HFFc6 (cell line): ENCODE data around the gene PRND. TPM values are rescaled to one million over a fixed set of nuclear protein-coding genes. Genes with fewer than 3 reads are reported as not detected.
A peak's percentile ranks its signal among the peaks of the same experiment; 100 is the strongest.

Experiments used
- DNase-seq: peaks from one replicate; pipeline ENCODE4 v3.0.0-alpha.2; 2018
- H3K27ac Mint-ChIP-seq: 2 replicates; pipeline ENCODE4 v1.8.0; 2020; ENCODE audit warnings: mild to moderate bottlenecking, mixed read lengths
- H3K27me3 Mint-ChIP-seq: 2 replicates; pipeline ENCODE4 v1.8.0; 2021; ENCODE audit warnings: mild to moderate bottlenecking, moderate library complexity, mixed read lengths; ENCODE audit not compliant: insufficient read depth
- H3K36me3 Mint-ChIP-seq: 2 replicates; pipeline ENCODE4 v1.8.0; 2021; ENCODE audit warnings: low read depth, mixed read lengths
- H3K4me1 Mint-ChIP-seq: 2 replicates; pipeline ENCODE4 v1.8.0; 2020; ENCODE audit warnings: low read depth, mixed read lengths
- H3K4me3 Mint-ChIP-seq: 2 replicates; pipeline ENCODE4 v1.8.0; 2020; ENCODE audit warnings: mild to moderate bottlenecking, moderate library complexity, mixed read lengths
- H3K9me3 Mint-ChIP-seq: 2 replicates; pipeline ENCODE4 v1.8.0; 2020; ENCODE audit warnings: mild to moderate bottlenecking, mixed read lengths
- total RNA-seq, 6 experiments: library from RNA; stranded (reverse); fragmentation: NEBNext Ultra II Directional; extraction: Animal tissue kit (Norgen Biotek cat#: 25700); gene quantifications; 2 replicates in 1 of 6; 3 replicates in 5 of 6; pipeline ENCODE4 v1.2.3, GENCODE V29; 2021
- TF ChIP-seq, protein P1 (sequence below): fragments of 200-600 bp; sonication (generic); IDR thresholded peaks from 2 replicates; pipeline ENCODE4 v1.5.0; 2021; ENCODE audit warnings: antibody characterized with exemption, mild to moderate bottlenecking

Gene PRND
- total RNA-seq, 6 experiments from 2014 or later = 0.31 to 0.62 (median 0.49) TPM

DNA sequence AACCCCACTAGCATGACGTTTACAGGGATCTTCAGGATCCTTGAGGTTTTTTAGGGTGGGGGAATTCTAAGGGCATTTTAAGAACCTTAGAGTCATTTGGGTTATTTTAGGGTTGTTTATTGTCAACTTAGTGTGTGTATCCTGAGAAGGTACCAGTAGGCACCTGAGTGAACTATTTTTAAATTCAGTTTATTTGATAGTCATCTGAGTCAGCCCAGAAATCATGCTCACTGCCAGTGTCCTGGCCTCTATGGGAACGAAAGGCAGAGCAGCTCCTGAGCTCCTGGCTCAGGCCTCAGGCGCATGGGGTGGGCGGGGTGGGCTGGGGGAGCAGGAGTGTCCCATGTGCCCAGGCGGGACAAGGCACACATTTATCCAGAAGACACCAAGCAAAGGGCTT lies 52.0 kb downstream of the PRND start:
- peaks cover 18% of the 10 kb centered on the region for H3K36me3 Mint-ChIP-seq
- peaks cover 24% of the 10 kb centered on the region for H3K9me3 Mint-ChIP-seq
- peaks cover 7% of the 10 kb centered on the region for H3K27me3 Mint-ChIP-seq

DNA sequence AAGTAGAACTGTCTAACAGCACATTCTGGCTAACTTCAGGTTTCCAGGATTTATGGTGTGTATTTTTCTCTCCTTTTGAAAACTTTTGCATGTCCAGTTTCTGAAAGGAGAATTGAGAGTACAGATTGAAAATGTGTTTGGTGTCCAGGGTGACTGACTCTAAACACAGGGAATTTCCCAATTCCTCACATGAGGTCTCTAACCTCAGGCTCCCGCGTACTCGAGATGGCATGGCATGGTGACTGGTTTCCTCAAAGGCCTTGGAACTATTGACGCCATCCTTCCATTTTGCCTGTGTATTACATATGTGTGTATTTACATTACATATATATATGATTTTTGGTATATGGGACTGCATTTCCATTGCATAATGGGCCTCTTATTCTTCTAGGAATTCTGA lies 52.5 kb downstream of the PRND start:
- Mint-ChIP-seq H3K4me3 (no peak overlapping the region), H3K36me3 (peaks cover 18% of the 10 kb centered on the region), H3K27me3 (peaks cover 7% of the 10 kb centered on the region), H3K9me3 (peaks cover 24% of the 10 kb centered on the region), H3K4me1 (no peaks in the 10 kb centered on the region), H3K27ac (no peak overlapping the region)
- no peak for DNase-seq
- TF ChIP-seq, protein P1, sequence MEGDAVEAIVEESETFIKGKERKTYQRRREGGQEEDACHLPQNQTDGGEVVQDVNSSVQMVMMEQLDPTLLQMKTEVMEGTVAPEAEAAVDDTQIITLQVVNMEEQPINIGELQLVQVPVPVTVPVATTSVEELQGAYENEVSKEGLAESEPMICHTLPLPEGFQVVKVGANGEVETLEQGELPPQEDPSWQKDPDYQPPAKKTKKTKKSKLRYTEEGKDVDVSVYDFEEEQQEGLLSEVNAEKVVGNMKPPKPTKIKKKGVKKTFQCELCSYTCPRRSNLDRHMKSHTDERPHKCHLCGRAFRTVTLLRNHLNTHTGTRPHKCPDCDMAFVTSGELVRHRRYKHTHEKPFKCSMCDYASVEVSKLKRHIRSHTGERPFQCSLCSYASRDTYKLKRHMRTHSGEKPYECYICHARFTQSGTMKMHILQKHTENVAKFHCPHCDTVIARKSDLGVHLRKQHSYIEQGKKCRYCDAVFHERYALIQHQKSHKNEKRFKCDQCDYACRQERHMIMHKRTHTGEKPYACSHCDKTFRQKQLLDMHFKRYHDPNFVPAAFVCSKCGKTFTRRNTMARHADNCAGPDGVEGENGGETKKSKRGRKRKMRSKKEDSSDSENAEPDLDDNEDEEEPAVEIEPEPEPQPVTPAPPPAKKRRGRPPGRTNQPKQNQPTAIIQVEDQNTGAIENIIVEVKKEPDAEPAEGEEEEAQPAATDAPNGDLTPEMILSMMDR = no peak

More for the DNA sequence above, 52.0 kb downstream of the PRND start:
- TF ChIP-seq, protein P1 = no peak
- DNase-seq = no peak
- Mint-ChIP-seq H3K27ac (no peak overlapping the region), H3K4me1 (no peaks in the 10 kb centered on the region), H3K4me3 (no peak overlapping the region)

DNA sequence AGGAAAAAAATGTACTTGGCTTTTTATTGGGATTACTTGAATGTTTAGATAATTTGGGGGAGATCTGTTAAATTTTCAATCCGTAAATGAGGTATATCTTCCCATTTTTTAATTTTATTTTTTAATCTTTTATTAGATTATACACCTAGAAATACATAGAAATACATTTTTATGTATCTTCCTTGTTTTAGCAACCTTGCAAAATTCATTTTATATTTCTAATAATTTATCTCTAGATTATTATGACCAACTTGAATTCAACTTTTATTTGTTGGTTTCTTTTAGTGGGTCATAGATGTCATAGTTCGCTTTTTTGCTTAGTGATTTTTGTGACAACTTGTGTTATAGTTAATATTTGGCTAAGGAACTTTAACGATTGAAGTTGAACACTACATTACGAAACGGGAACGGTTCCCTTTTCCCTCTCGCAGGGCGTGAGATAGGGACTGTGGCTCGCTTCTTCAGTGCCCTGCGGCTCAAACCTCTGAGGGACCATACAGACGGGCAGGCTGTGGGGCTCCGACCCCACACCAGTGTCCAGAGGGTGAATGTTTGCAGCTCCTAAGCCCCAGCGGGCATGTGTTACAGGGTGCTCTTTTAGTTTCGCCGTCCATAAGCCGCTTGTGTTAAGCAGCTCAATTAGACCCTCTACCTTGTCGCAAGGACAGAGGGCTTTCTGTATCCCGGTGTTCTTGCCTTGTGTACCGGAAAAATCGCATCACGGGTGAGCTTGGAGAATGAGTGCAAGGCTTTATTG lies 53.8 kb downstream of the PRND start:
- H3K27ac Mint-ChIP-seq = no peak overlapping the region
- TF ChIP-seq, protein P1 = no peak
- no peak for DNase-seq
- H3K9me3 Mint-ChIP-seq = peaks cover 24% of the 10 kb centered on the region
- no peaks in the 10 kb centered on the region for H3K4me1 Mint-ChIP-seq
- peaks cover 7% of the 10 kb centered on the region for H3K27me3 Mint-ChIP-seq
- peak overlapping the region; percentile 62; the same call in 1 of the 2 replicates for H3K4me3 Mint-ChIP-seq
- peaks cover 18% of the 10 kb centered on the region for H3K36me3 Mint-ChIP-seq

DNA sequence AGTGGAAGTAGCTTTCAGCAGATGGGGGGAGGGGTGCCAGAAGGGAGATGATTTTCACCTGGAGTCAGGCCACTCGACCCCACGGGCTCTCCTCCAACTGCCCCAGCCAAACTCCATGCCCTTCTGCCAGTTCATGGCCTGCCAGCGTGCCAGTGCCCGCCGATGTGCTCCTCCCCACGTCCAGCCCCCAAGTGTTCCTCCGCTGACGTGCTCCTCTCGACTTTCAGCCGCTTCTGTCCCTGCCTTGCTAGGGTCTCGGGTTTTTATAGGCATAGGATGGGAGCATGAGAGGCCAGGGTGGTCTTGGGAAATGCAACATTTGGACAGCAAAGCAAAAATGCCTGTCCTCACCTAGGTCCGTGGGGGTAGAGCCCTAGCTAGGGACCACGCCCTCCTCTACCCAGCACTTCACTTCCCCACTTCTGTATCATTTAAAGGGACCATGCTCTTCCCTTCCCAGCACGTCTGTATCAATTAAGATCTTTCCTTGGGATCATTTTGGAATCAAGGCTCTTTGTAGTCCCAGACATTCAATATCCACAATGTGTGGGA lies 54.4 kb downstream of the PRND start:
- Mint-ChIP-seq H3K36me3 (peaks cover 13% of the 10 kb centered on the region), H3K27ac (no peak overlapping the region), H3K27me3 (peaks cover 7% of the 10 kb centered on the region), H3K4me1 (peaks cover 3% of the 10 kb centered on the region; the same call in 1 of the 2 replicates), H3K9me3 (peaks cover 20% of the 10 kb centered on the region), H3K4me3 (peak overlapping the region; percentile 62; the same call in 1 of the 2 replicates)
- DNase-seq = no peak
- TF ChIP-seq, protein P1 = no peak

Other genes with a start within 250 kb of the PRND start
- gene PRNP, start 35.5 kb upstream of the PRND start, total RNA-seq = 100 to 1,000 TPM; 378 to 900 (median 434) TPM
- 1 to 10 TPM; 2.4 to 4.6 (median 3.0) TPM for gene RASSF2, start 101.7 kb downstream of the PRND start, total RNA-seq